Epithelial cell of proximal tubule (primary cell): ENCODE data around the gene C16orf96. TPM values are rescaled to one million over a fixed set of nuclear protein-coding genes. Genes with fewer than 3 reads are reported as not detected.
A peak's percentile ranks its signal among the peaks of the same experiment; 100 is the strongest.
"Not testable (repeated sequence)": the region's sequence is repeated elsewhere in the genome, so short reads cannot be mapped to it uniquely, and the experiment has no call there.

ENCODE experiments used
- DNase-seq: peaks from one replicate; pipeline ENCODE4 v3.0.0-alpha.2; 2011; ENCODE audit warnings: low read depth
- H3K4me3 ChIP-seq: 2 replicates; pipeline ENCODE4 v1.5.1; 2011; ENCODE audit warnings: low read depth, mild to moderate bottlenecking, low read length
- CTCF ChIP-seq: conservative IDR thresholded peaks from 2 replicates; pipeline ENCODE4 v1.5.1; 2012; ENCODE audit warnings: low read depth, mild to moderate bottlenecking, low read length
- total RNA-seq: library from RNA; depleted of rRNA; stranded (reverse); fragments of >200 nt; gene quantifications from 2 replicates; pipeline ENCODE4 v1.2.3, GENCODE V29; 2015

C16orf96 gene
- total RNA-seq, 1 donor from 2014 or later: not detected

DNA sequence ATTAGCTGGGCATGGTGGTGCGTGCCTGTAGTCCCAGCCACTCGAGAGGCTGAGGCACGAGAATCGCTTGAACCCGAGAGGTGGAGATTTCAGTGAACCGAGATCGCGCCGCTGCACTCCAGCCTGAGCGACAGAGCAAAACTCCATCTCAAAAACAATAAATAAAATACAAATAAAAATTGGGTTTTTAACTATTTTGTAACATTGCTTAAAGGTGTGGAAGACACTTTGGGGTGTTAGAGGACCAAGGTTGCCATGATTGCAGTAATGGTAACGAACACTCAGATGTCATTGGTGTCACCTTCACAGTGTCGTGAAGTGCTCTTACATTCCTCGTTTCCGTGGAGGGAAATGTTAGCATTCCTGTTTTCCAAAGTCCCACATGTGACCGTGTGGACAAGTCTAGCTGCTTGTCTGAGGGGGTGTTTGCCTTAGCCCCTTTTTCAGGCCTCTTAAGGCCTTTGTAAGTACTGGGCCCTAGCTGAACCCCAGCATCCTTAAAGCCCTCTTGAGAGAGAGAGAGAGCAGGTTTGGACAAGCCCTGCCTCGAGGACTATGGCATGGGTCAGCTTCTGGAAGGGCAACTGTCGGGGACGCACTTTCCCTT is 8.6 kb downstream of the C16orf96 start:
- TF ChIP-seq CTCF: no peak
- no peak for DNase-seq

GRCh38 chr16:4566144-4566543 is 10.0 kb downstream of the C16orf96 start:
- DNase-seq: no peak
- no peak for TF ChIP-seq CTCF
- no peak overlapping the region for H3K4me3 ChIP-seq

More for the DNA sequence above, 8.6 kb downstream of the C16orf96 start:
- H3K4me3 ChIP-seq: no peak overlapping the region

- TF ChIP-seq CTCF: no peak
- DNase-seq: no peak
- H3K4me3 ChIP-seq: no peak overlapping the region
Measured at GRCh38 chr16:4570086-4570485, 13.9 kb downstream of the C16orf96 start.

- no peak for DNase-seq
- H3K4me3 ChIP-seq: no peak overlapping the region
- no peak for TF ChIP-seq CTCF
Measured at GRCh38 chr16:4570688-4571321, 14.7 kb downstream of the C16orf96 start.

GRCh38 chr16:4572715-4573114 is 16.6 kb downstream of the C16orf96 start:
- H3K4me3 ChIP-seq: no peak overlapping the region
- no peak for TF ChIP-seq CTCF
- no peak for DNase-seq

DNA sequence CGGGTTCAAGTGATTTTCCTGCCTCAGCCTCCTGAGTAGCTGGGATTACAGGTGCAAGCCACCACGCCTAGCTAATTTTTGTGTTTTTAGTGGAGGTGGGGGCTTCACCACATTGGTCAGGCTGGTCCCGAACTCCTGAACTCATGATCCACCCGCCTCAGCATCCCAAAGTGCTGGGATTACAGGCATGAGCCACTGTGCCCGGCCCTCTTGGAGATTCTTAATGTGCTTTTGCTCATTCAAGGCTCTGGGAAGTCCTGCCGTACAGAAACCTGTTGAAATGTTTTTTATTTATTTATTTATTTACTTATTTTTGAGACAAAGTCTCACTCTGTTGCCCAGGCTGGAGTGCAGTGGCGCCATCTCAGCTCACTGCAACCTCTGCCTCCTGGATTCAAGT is 17.8 kb downstream of the C16orf96 start:
- DNase-seq, H3K4me3 ChIP-seq: not testable (repeated sequence)

GRCh38 chr16:4574919-4575705 is 19.0 kb downstream of the C16orf96 start:
- no peak overlapping the region for H3K4me3 ChIP-seq
- no peak for DNase-seq
- TF ChIP-seq CTCF: peak; percentile 18
